EL (cell line): ENCODE data around the gene PHLDA1.
A peak's percentile ranks its signal among the peaks of the same experiment; 100 is the strongest.
"Not testable (repeated sequence)": the region's sequence is repeated elsewhere in the genome, so short reads cannot be mapped to it uniquely, and the experiment has no call there.

Experiments
- DNase-seq: peaks from one replicate; pipeline ENCODE4 v3.0.0-alpha.2; 2016

The PHLDA1 gene

DNA sequence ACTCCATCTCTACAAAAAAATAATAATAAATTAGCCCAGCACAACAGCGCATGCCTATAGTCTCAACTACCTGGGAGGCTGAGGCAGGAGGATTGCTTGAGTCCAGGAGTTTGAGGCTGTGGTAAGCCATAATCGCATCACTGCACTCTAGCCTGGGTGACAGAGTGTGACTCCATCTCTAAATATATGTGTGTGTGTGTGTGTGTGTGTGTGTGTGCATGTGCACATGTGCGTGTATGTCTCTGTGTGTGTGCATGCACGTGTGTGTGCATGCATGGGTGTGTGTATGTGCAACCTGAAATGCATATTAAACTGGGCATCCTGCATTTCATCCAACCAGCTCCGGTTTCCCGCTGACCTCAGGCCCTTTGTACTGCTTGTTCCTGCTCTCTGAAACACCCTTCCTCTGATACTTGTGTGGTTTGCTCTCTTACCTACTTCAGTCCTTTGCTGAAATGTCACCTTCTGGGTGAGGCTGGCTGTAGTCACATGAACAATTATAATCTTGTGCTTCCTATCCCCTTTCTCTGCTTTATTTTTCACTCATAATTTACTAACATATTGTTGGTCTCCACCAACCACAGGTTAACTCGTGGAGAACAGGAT, 46.9 kb downstream of the PHLDA1 start:
- no peak for DNase-seq

DNA sequence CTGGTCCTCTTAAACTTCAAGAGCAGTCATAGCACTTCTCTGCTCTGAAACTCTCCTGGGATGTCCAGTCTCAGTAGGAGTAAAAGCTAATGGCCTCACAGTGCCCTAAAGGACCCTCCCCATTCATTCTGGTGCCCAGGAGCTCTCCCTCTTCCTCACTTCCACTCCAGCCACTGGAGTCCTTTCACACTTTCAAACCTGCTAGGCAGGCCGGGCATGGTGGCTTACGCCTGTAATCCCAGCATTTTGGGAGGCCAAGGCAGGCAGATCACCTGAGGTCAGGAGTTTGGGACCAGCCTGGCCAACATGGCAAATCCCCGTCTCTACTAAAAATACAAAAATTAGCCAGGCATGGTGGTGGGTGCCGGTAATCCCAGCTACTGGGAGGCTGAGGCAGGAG, 47.7 kb downstream of the PHLDA1 start:
- DNase-seq: not testable (repeated sequence)

GRCh38 chr12:75982979-75983660, 48.5 kb downstream of the PHLDA1 start:
- no peak for DNase-seq

DNA sequence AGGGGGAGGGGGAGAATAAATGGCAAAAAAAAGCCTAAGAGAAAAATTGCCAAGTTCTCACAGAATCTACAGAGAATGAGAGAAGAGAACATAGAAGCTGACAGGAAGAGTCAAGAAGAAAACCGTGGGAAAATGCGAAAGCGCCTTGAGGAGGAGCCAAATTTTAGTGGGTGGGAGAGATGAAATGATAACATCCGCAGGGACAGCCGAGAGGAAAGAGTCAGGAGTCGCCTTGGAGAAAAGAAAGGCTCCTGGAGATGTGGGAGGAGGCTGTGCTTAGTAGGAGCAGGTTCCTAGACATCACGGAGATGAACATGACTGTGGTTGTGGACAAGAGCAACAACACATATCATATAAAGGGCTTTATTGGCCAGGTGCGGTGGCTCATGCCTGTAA, 49.4 kb downstream of the PHLDA1 start:
- DNase-seq: no peak

DNA sequence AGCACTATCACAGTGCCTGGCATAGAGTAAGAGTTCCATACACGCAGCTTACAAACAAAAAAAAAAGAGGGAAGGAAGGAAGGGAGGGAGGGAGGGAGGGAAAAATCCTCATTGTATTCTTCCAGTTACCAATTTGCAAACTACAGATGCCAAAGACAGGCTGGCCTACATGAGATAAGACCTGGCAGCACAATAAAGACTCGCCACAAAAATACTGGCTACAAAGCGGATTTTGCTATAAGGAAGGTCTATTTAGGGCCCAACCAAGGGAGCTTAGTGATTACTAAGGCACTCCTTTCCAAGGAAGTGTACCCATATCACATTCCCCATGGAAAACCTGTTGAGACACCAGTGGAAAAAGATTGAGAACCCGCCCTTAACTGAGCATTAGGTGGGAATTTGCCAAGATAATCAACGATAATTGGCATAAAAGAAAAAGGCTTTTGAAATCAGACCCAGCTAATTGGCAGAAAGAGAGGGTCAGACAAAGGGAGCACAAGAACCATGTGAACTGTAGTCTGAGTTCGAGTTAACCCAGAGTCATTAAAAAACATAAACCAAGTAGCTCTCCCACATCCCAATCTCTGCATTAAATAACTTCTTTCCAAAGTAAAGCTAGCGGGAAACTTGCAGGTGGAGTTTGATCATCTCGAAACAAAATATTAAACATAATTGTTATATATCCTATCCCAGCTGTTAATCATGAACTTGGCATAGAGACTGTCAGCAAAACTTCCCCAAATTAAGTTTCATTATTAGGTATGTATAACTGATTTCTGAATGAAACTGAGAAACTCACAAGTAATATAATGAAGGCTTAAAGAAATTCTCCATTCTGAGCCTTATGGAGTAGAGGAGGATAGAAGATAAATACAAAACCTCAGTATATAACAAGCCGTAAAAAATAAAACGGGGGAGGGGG, 50.1 kb downstream of the PHLDA1 start:
- no peak for DNase-seq

DNA sequence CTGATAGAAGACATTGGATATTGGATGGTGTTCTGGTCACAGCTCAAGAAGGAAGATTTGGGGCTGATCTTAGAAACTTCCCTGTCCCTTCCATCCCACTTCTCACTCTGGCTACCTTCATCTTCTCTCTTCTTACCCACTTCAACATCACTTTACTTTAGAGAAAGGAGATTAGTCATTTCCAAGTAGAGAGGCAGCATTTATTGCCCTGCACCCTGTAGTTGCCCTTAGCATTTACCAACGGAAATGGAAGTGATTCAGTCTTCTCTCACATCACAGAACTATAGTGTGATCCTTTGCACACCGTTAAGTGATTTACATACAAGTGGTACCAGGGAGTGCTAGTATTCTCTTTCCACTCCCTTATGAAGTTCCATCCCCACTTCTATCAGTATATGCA, 52.4 kb downstream of the PHLDA1 start:
- peak; percentile 73 for DNase-seq

GRCh38 chr12:75978677-75979076, 52.9 kb downstream of the PHLDA1 start:
- no peak for DNase-seq

DNA sequence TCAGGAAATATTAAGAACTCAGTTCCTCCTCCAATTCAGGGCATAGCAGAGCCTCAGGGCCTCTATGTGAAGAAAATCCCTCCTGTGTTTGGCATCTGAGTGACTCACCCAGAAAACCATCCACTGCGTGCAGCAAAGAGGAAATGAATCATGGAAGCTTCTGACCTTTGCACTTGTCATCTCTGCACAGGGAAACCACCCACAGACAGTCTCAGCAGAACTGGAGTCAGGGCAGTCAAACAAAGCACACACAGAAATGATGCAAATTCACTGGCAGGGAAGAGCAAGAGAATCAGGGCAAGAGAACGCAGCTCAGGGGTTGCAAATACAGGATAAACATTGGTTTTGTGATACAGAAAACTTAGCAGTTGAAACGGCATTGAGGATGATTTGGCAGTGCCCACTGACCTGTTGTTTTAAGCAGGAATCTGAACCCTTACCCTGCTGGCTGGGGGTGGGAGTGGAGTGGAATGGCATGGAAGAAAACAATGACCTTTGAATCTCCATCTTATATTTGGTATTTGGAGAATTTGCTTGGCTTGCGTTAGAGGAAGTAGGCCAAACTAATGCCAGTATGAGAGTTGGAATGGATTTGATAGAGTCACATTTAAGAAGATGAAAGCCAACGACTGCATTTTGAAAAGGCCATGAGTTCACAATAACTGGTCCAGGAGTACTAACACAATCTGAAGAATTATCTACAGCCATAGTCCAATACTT, 53.5 kb downstream of the PHLDA1 start:
- DNase-seq: peak; percentile 100

DNA sequence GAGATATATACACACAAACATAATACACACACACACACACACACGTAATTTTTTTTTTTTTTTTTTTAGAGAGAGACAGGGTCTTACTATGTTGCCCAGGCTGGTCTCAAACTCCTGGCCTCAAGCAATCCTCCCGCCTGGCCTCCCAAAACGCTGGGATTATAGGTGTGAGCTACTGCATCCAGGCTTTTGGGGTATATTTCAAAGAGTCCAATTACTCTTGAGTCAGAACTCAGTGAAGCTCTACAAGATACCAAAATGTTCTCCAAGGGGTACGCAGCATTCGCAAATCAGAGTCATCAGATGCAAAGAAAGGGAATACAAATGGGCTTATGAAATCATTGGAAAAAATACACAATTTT, 54.0 kb downstream of the PHLDA1 start:
- DNase-seq: no peak

DNA sequence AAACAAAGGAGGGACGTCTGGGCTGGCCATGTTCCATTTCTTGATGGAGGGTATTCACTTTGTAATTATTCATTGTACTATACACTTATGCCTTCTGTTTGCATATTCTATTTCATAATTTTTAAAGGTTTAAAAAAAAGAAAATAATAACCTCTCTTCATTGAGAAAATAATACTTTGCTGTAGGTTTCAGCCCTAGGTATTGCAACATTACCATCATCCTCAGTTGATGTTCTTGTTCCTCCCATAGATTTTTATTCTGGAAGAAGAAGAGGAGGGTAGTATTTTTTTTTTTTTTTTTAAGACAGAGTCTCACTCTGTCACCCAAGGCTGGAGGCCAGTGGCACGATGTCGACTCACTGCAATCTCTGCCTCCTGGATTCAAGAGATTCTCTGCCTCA, 54.7 kb downstream of the PHLDA1 start:
- DNase-seq: no peak

DNA sequence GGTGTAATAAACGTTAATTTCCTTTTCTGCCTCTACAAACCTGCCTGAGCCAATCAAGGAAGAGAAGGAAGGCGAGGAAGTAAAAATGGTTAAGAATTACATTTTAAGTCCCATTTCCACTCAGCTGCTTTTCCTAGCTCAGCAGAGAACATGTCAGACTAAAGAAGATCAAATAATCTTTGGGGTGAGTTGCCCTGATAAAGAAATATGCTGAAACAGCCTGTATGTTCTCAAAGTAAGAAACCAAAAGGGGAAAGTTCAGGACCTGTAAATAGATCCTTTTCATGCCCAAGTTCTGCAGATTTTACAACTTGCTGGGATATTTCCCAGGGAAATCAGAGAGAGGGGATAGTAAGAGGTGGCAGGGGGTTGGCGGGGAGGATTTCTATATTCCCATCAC, 55.5 kb downstream of the PHLDA1 start:
- no peak for DNase-seq

DNA sequence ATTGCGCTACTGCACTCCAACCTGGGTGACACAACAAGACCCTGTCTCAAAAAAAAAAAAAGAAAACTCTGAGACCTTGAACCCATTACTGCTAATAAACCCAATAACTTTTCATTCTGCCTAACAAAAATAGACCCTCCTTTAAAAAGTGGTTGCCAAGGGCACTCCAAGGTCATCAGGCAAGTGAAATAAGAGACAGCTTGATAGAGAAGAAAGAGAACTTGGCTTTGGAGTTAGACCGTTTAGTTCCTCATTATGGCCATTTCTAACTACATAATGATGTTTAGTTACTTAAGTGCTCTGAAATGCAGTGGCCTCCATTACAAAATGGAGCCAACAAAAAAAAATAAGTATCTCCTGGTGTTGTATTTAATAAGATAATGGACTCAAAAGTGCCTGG, 55.9 kb downstream of the PHLDA1 start:
- DNase-seq: no peak
